GM18861 (cell line): Measurements from ENCODE around the gene ANKRD24.
"Not testable (repeated sequence)": the region's sequence is repeated elsewhere in the genome, so short reads cannot be mapped to it uniquely, and the experiment has no call there.

ENCODE experiments used
- ATAC-seq: cut with Tn5 transposase; IDR thresholded peaks from one replicate; pipeline ENCODE4 v1.9.1; 2021; ENCODE audit not compliant: unreplicated experiment

The ANKRD24 gene

GRCh38 chr19:4182084-4182810, at the start of gene ANKRD24, which contains the start of gene SIRT6:
Gene ANKRD24 (plus strand): TSS chr19:4182689. CDS start chr19:4186426, 3,737 bp downstream.
Gene SIRT6 (minus strand): TSS chr19:4182563. CDS start chr19:4182539, 24 bp downstream.
- ATAC-seq: peak; percentile 74

- ATAC-seq: no peak
These were observed 48.1 kb upstream of the ANKRD24 start for GRCh38 chr19:4134351-4134750.

- ATAC-seq: not testable (repeated sequence)
These were observed 47.1 kb upstream of the ANKRD24 start for GRCh38 chr19:4135386-4135785.

- no peak for ATAC-seq
These were observed 45.8 kb upstream of the ANKRD24 start for GRCh38 chr19:4136680-4137088.

GRCh38 chr19:4138445-4138844, 44.0 kb upstream of the ANKRD24 start:
- no peak for ATAC-seq

GRCh38 chr19:4139614-4140236, 42.8 kb upstream of the ANKRD24 start:
- no peak for ATAC-seq

GRCh38 chr19:4140237-4140711, 42.2 kb upstream of the ANKRD24 start:
- no peak for ATAC-seq

- not testable (repeated sequence) for ATAC-seq
These were observed 39.6 kb upstream of the ANKRD24 start for GRCh38 chr19:4142916-4143315.

- no peak for ATAC-seq
These were observed 37.7 kb upstream of the ANKRD24 start for GRCh38 chr19:4144666-4145249.

GRCh38 chr19:4149518-4150288, 32.8 kb upstream of the ANKRD24 start:
- ATAC-seq: no peak

- ATAC-seq: no peak
These were observed 30.9 kb upstream of the ANKRD24 start for GRCh38 chr19:4151623-4152022.

GRCh38 chr19:4152241-4152998, 30.1 kb upstream of the ANKRD24 start:
- ATAC-seq: no peak

- no peak for ATAC-seq
These were observed 27.7 kb upstream of the ANKRD24 start for GRCh38 chr19:4154571-4155312.

GRCh38 chr19:4157164-4157563, 25.3 kb upstream of the ANKRD24 start:
- no peak for ATAC-seq

- ATAC-seq: not testable (repeated sequence)
These were observed 24.5 kb upstream of the ANKRD24 start for GRCh38 chr19:4157971-4158370.

GRCh38 chr19:4161415-4162077, 20.9 kb upstream of the ANKRD24 start:
- ATAC-seq: no peak

- ATAC-seq: no peak
These were observed 18.2 kb upstream of the ANKRD24 start for GRCh38 chr19:4164262-4164661.

GRCh38 chr19:4171676-4172075, 10.8 kb upstream of the ANKRD24 start:
- ATAC-seq: no peak

GRCh38 chr19:4172861-4173473, 9.5 kb upstream of the ANKRD24 start:
- no peak for ATAC-seq
